Hematopoietic multipotent progenitor cell treated with erythropoietin and hydrocortisone succinate and interleukin-3 and kit ligand, for 17 days (in vitro differentiated cells): Measurements from ENCODE around the gene SLC24A3.
"Not testable (repeated sequence)": the region's sequence is repeated elsewhere in the genome, so short reads cannot be mapped to it uniquely, and the experiment has no call there.

Experiments used
- DNase-seq: peaks from one replicate; pipeline ENCODE4 v3.0.0-alpha.2; 2015; ENCODE audit warnings: low spot score

The SLC24A3 gene

DNA sequence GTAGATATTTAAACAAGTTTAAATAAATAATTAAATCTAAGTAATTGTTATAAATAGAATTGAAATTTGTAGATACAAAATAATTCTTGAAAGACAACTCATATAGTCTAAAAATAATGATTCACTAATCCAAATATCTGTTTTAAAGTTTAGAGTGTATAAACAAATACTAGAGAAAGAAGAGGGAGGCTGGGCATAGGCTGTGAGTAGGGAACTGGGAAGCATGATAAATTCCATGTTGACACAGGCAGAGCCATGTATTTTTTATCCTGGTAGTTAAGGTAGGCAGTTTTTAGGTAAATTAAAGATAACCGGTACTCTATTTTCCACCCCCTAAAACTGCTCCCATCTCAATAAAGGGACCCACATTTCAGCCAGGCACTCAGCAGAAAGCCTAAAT is 534.0 kb downstream of the SLC24A3 start:
- DNase-seq, result no peak

DNA sequence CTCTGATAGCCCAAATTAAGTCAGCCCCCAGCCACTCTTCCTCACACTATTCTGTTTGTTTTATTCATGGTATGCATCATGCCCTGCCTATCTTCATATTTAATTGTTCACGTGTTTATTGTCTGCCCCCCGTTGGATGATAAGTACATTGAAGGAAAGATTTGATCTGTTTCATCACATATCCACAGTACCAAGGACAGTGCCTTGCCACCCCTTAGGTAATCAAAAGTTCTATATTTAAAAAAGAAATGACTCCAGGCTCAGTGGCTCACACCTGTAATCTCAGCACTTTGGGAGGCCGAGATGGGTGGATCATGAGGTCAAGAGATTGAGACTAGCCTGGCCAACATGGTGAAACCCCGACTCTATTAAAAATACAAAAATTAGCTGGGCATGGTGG is 535.5 kb downstream of the SLC24A3 start:
- DNase-seq, result no peak

DNA sequence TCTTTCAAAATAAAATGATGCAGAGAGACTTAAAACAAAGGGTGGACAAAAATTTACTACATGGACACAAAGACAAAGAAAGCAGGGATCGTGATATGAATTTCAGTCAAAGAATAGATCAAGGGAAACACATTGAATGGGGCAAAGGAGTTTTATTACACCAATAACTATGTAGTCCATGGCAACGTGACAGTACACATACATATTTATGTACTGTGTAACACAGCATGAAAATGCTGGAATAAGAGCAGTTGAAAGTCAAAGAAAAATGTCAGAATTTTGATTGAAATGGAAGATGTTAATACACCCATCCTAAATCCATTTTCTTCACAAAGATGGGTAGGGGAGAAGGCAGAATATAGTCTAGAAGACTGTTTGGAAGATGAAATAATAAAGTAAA is 536.2 kb downstream of the SLC24A3 start:
- DNase-seq, result no peak

DNA sequence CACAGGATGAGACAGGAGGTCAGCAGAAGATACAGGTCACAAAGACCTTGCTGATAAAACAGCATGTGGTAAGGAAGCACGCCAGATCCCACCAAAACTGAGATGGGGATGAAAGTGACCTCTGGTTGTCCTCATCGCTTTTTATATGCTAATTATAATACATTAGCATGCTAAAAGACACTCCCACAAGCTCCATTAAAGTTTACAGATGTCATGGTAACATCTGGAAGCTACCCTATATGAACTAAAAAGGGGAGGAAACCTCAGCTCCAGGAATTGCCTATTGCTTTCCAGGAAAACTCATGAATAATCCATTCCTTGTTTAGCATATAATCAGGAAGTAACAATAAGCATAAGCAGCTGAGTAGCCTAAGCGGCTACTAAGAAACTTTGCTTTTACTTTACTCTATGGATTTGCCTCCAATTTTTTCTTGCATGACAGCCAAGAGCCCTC is 537.2 kb downstream of the SLC24A3 start:
- no peak for DNase-seq

DNA sequence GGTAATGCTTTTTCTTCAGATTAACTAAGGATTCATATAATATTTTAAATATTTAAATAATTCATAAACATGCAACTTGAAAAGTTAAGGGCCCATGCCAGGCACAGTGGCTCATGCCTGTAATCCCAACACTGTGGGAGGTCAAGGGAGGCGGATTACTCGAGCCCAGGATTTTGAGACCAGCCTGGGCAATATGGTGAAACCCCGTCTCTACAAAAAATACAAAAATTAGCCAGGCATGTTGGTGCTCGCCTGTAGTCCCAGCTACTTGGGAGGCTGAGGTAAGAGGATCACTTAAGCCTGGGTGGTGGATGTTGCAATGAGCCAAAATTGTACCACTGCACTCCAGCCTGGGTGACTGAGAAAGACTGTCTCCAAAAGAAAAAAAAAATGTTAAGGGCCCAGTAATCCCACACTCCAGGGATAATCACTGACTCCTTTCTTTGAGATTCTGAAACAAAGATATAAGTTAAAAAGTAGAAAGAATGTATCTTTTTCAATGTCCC is 537.7 kb downstream of the SLC24A3 start:
- no peak for DNase-seq

DNA sequence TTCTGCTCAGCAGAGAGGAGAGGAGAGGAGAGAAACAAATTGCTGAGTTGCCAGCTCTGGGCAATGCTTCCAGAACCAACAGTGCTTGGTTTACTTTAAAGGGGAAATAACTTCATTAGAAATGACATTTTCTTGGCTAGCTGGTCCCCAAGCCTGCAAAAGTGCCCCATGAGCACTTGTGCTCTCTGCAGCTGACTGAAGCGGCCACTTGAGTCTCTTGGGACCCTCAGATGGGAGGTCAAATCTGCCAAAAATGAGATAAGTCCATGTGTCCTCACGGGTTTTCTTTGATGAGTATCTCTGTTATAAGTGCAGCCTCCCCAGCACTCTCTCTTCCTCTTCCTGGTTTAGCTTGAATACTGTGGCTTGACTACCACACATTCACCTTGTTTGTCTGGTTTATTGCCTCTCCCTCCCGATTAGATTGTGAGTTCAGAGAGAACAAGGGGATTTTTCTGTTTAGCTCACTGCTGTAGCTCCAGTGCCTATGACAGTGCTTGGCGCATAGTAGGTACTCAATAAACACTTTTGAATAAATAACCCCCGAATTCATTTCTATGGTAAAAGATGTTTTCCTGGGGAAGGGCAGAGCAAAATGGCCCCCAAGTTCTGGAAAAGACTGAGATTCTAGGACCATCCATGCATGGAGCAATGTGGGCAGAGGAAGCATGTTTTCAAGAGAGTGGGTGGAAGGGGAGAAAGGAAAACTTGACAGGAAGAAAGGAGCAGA is 538.6 kb downstream of the SLC24A3 start:
- no peak for DNase-seq

DNA sequence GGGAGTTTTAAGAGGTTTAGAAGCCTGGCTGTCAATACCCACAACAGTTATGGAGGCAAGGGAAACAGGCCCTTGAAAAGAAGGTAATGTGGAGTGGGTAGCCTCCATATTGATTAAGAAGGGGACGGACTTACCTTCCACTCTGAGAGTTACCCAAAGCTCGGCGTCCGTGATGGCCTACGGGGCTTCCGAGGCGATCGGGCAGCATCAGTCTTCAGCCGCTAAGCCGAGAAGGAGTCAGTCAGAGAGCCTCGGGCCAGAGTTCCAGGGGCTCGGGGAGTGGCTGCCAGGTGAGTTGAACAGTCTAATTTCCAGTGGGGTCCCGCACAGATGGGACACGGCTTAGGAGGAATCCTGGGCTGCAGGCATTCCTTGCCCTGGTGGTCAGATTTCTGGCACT is 541.8 kb downstream of the SLC24A3 start:
- not testable (repeated sequence) for DNase-seq

DNA sequence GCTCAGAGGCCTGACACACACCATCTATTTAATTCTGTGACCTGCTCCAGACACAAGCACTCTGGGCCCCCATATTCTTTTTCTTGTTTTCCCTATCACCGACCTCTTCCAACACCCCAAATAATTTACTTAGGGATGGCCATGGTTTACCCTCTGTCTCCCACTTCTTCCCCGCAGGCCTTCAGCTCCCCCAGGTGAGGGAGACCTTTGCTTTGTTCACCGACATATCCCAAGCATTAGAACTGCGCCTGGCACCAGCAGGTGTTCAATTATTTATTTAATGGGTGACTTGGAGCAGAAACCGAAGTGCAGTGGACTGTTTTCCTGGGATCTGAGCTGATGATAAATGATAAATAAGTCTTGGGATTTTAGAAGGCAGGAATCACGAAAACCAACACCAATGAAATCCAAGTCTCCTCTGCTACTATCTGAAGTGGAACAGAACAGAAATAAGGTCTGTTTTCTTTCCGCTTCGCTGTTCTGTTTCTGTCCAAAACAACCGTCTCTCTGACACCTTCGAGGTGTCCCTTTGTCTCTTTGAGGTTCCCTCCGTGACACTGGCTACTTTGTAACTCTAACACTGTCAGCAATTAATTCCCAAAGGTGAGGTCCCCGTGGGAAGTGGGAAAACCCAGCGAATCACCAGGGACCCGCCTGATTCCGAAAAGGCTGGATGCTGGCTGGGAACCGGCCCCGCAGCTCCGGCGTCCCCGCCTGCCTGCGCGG is 544.5 kb downstream of the SLC24A3 start:
- no peak for DNase-seq

DNA sequence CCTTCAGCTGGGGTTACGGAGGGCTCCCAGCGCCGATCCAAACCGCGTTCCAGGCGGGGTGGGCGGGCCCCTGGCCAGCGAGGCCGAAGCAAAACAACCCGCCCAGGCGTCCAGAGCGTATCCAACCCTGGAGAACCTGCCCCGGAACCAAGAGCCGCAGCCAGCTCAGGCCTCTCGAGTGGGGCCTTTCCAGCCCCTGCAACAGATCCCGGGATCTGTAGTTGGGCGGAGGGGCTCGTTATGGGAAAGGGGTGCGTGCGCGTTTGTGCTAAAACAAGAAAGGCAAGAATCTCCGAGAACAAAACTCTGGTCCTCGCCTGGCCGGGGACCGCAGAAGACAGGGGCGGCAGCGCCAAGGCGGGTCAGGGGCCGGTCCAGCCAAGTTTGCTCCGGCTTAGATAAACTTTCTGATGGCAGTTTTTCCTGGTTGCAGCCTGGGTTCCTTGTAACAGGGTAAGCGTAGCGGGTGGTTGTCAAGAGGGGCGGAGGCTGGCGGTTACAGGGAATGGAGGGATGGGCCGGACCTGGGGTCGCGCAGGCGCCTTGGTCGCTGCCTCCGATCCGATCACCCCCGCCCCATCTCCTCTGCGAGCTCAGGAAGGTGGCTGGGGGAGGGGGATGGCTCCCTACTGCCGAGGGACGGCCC is 545.2 kb downstream of the SLC24A3 start:
- no peak for DNase-seq

DNA sequence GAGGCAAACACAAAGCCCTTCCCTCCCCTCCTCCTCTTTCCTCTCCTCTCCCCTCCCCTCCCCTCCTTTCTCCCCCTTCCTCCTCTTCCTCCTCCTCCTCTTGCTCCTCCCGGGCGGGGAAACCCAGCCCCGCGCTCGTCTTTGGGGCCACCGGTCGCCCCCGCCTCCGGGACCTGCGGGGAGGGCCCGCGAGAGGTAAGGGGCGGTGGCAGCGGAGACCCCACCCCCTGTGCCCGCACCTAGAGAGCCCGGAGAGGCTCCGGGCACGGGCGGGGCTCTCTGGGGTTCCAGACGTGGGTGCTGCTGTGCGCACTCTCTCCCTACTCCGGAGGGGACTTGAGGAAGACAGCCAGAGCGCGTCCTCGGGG is 545.7 kb downstream of the SLC24A3 start, which contains the start of gene RIN2:
RIN2 (plus strand) TSS at position 126 of the 368 bp plus-strand sequence. CDS start 131,344 bp downstream, outside the sequence.
- DNase-seq, result no peak

DNA sequence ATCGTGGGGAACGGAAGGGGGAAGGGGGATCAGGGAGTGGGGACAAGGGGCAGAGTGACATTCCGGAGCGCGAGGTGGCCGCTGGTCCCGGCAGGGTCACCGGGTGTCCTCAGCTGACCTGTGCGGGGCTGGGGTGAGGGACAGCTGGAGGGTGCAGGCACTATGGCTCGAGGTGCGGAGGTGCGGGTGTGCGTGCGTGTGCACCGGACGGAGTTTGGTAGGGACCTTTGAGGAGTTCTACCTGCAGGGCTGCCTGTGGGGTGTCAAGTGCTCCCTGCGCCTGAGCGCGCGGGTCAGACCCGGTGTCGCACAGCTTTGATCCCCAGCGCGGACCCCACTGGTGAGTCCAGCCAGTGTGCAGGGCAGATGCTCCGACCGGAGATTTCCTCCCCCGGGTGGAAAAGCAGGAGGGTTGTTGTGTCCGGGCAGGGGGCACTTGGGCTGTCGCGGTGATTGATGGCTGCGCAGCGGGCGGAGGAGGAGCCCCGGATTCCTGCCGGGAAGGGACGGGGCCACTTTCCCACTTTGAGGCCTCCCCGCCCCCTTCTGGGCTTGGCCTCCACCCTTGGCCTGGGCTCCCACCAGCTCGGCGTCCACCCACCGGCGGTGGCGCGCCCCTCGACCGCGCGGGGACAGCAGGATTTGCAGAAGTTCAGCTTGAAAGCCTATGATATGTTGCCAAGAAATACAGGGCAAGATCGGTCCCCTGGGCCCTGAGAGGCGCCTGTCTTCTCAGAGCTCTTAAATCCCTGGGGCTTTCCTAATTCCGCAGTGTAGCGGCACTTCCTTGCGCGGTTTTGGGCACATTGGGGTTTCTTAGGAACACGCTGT is 546.3 kb downstream of the SLC24A3 start:
- DNase-seq, result no peak

DNA sequence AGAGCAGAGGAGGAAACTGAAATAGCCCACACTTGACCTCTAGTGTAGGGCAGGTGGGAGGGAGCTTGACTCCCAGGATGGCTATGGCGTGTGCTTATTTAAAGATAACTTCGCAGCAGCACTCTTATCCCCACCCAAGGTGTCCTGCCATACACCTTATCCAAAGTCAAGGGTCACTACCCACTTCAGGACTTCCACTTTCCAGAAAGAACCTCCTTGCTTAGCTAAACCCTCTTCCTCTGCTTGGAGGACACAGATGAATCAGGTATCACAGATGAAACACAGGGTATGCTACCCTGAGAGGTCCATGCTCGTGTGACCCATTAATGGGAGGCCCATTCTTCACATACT is 547.9 kb downstream of the SLC24A3 start:
- DNase-seq, result no peak

DNA sequence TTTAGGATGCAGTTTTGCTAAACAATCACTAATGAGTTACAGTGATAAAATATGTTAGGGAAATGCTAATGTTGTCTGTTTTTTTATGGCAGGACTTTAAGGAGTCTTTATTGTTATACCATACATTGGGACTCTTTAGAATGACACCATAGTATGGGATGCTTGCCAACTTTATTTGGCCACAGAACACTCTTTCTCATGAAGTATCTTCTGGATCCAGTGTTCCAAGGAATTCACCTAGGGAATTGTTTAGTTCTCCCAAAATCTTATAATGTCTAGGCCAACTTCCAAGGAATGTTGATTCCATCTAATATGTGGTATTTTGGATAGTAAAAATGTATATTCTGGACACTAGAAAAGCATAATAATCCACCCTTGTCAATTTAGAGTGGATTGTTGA is 548.9 kb downstream of the SLC24A3 start:
- DNase-seq, result no peak

DNA sequence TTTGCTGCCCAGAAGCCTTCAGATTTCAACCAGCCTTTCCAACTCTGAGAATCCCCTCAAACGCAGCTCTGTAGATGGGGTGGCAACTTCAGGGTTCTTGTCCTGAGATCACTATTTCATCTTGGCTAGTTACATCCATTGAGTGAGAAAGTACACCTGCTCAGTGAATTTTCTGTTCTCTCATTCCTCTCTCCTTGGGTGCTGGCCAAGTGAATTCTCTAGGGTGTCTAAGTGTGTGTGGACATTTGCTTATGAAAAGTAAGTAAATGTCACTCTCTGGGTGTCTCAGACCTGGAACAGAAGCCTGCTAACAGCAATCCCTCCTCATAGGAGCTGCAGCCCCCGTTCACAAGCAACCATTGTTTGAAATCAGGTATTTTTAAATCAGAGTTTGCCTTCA is 549.4 kb downstream of the SLC24A3 start:
- no peak for DNase-seq

DNA sequence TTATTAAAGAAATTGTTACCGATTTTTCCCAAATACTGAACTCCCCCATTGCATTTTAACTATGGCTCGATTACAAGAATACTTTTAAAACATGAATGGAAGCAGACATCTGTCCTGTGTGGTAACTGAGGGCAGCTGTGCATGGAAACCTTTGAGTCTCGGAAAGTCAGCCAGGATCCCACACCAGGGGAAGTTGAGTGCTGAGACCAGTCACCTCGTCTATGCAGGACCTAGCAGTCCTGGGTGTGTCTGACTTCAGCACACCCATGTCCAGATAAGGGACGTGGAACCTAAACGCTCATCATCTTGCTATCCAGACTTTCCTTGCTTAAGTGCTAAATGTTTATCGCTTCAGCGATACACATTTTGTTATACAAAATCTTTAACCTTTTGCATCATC is 551.8 kb downstream of the SLC24A3 start:
- no peak for DNase-seq

DNA sequence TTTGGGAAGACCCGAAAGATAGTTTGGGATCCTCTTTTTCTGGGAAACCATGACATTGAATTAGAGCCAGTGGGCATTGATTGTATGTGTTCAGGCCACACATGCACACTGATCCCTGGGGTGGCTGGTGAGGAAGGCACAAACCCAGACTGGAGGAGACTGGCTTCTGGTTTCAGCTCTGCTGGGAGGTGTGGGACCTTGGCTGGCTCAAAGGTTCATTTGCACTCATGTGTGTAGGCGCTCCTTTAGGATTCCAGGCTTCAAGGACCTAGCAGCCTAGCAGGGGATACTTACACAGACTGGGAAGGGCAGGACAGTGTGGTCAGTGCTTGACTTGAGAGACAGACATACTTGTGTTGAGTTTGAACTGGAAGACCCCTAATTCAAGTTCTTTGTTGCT is 552.8 kb downstream of the SLC24A3 start:
- no peak for DNase-seq

DNA sequence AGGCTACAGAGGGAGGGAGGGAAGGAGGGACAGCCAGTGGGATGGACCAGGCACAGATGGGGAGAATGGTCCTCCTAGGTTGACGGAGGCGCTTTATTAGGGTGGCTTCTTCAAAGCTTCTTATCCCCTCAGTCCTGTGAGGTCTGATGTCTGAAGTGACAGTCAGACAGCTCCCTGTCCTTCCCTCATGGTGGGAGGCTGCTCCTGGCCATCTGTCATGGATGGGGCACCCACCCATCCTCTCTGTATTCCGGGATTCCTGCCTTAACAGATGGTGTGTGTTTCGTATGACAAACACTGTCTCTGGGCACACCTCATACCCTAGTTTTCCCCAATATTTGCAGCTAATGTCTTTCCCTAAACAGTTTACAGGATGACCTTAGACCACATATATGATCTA is 553.5 kb downstream of the SLC24A3 start:
- no peak for DNase-seq

DNA sequence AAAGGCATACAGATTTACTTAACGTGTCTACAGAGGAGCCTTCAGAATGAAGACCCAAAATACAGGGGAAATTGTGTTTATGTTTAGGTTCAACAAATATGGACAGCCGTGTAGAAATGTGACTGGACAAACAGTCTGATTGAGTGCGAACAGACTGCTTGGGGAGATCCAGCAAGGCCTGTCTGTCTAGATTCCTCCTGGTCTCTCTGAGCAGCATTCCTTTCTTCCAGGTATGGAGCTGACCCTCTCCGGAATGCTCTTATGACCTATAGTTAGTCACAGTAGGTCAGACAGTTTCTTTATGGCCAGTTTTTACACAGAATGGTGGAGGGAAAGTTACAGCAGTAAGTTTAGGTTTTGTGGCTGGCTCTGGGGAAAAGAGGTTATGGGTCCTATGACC is 554.6 kb downstream of the SLC24A3 start:
- DNase-seq, result no peak

DNA sequence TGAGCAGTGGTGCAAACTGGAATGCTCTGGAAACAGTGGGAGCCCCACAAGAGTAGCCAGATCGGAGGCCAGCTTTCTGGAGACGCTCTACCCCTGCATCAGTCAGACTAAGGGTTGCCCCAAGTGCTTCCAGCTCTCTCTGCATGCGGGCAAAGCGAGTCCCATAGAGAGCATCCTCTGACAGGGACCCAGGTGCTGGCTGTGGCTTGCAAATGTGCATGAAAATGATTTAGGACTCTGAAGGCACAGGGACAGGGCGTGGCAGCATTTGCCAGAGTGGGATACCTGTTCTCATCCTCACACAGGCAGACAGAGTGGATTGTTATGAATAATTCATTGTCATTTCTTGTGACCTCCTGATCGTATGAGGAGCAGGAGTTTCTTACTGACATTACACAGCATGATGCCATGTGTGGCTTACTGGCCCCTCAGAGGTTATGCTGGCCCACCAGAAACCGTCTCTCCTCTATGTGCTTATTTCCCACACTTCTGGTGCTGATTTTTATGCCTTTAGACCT is 555.9 kb downstream of the SLC24A3 start:
- DNase-seq, result no peak

DNA sequence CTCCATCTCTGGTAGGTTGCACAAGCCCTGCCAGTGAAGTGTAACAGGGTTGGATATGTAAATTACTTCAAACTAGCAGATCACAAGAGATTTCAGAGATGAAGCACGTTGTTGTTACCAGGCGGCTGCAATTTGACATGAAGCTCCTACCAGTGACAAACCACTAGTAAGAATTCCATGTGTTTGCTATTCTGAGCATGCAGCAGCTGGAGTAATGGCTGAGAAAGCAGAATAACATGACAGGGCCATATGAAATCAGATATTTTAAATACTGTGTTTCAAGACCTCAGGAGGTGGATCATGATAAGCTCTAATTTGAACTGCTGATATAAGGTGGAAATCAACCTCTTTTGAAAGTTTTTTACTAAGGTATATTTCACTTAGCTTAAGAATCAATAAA is 557.1 kb downstream of the SLC24A3 start:
- DNase-seq, result no peak

DNA sequence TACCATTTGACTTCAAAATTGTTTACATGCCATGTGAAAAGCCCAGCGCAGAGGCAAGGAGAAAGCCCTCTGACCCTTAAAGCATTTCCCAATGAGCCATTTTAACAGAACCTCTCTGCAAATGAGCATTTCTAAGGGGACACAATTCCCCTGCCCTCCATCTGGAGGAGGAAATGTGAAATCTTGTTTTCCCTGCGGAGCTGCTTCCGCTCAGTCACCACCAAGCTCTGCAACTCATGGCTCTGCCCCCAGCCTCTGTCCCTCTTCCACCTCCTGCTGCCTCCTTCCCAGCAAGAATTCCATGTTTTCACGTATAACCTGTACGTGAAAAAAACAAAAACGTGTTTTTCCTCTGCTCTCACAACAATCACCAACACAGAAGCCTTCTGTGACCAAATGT is 557.9 kb downstream of the SLC24A3 start:
- DNase-seq, result no peak

DNA sequence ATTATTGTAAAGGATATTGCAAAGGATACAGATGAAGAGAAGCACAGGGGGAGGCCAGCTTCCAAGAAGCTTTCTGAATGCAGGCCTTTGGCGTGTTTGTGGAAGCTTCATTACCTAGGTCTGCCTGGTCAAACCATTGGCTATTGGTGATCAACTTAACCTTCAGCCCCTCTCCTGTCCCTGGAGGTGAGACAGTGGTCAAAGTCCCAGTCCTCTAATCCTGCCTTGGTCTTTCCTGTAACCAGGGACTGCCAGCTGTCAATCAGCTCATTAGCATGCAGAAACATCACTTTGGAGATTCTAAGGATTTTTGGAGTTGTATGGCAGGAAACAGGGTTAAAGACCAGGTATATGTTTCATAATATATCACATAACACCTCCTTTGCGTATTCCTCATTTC is 558.6 kb downstream of the SLC24A3 start:
- no peak for DNase-seq
